HepG2 (cell line): Measurements from ENCODE around the gene BPIFB2. TPM values are rescaled to one million over a fixed set of nuclear protein-coding genes. Genes with fewer than 3 reads are reported as not detected.

Source experiments
- ATAC-seq: fragments of 200-7000 bp; cut with Tn5 transposase; 3 replicates; pipeline ENCODE4 v1.9.1; 2020; ENCODE audit warnings: mild to moderate bottlenecking, moderate library complexity
- BruUV-seq: library from RNA; stranded (reverse); fragments of 400-500 nt; replicated peaks from 2 replicates; lab custom pipeline; 2021; lab: Mats Ljungman, UMichigan
- CTCF ChIA-PET: fragments of 300-600 bp; formaldehyde crosslinking; extraction: SDS; loops from one replicate; lab custom pipeline; 2021; ENCODE audit warnings: low total read pairs, inconsistent platforms, low intra/inter-chr PET ratio; lab: Yijun Ruan, JAX
- POLR2A ChIA-PET: fragments of 350-600 bp; sonication (Branson Sonifier 250); formaldehyde crosslinking; loops from one replicate; lab custom pipeline; 2020; ENCODE audit warnings: antibody characterized with exemption, inconsistent platforms; lab: Yijun Ruan, JAX
- DNase-seq: peaks from one replicate; pipeline ENCODE4 v3.0.0-alpha.2; 2015; ENCODE audit warnings: low spot score
- FAIRE-seq: peaks from 3 replicates; lab custom pipeline; 2011; peaks lifted over from hg19 to GRCh38; lab: Jason Lieb, UNC
- H2AFZ ChIP-seq: one replicate; pipeline ENCODE4 v1.6.1; 2011; ENCODE audit warnings: low read length, inconsistent platforms
- H3K27ac ChIP-seq: fragments of 300-600 bp; 3 replicates; pipeline ENCODE4 v1.8.0; 2011; ENCODE audit warnings: mixed run types, mild to moderate bottlenecking, mixed read lengths, low read length, inconsistent platforms; ENCODE audit not compliant: insufficient read depth; ENCODE audit errors: extremely low read length
- H3K27me3 ChIP-seq, 2 experiments: fragments of 200-600 bp in 1 of 2; 2 replicates in 1 of 2; 3 replicates in 1 of 2; pipeline versions ENCODE4 v1.6.0 to v1.8.0; 2011; ENCODE audit warnings: low read length in 2 of 2, mild to moderate bottlenecking in 2 of 2, moderate library complexity in 2 of 2, inconsistent platforms in 1 of 2; ENCODE audit not compliant: insufficient read depth in 2 of 2, control insufficient read depth in 1 of 2
- H3K36me3 ChIP-seq, 2 experiments: fragments of 200-600 bp in 1 of 2; replicated peaks in 1 of 2; 2 replicates in 1 of 2; 3 replicates in 1 of 2; pipeline versions ENCODE4 v1.5.1 to v1.8.0; 2011; ENCODE audit warnings: low read length in 2 of 2, inconsistent platforms in 1 of 2; ENCODE audit not compliant: insufficient read depth in 2 of 2, control insufficient read depth in 1 of 2
- H3K4me1 ChIP-seq: 2 replicates; pipeline ENCODE4 v1.5.1; 2012; ENCODE audit warnings: low read length, inconsistent platforms; ENCODE audit not compliant: insufficient read depth
- H3K4me2 ChIP-seq: 2 replicates; pipeline ENCODE4 v1.6.0; 2011; ENCODE audit warnings: low read depth, low read length, inconsistent platforms
- H3K4me3 ChIP-seq, 3 experiments: fragments of 200-600 bp in 1 of 3; sonication (generic), shearing (Covaris generic) in 1 of 3; replicated peaks in 1 of 3; 2 replicates each; pipeline ENCODE4 v1.5.1; 2011 to 2016; ENCODE audit warnings: low read length in 3 of 3, inconsistent platforms in 2 of 3, low read depth in 2 of 3, mild to moderate bottlenecking in 2 of 3, control low read depth in 1 of 3, mixed read lengths in 1 of 3; ENCODE audit not compliant: insufficient read depth in 1 of 3
- H3K79me2 ChIP-seq: one replicate; pipeline ENCODE4 v1.6.1; 2011; ENCODE audit warnings: low read length, inconsistent platforms; ENCODE audit not compliant: insufficient read depth
- H3K9ac ChIP-seq: 2 replicates; pipeline ENCODE4 v1.6.0; 2011; ENCODE audit warnings: mild to moderate bottlenecking, low read depth, low read length, inconsistent platforms; ENCODE audit not compliant: insufficient read depth
- H3K9me3 ChIP-seq: 2 replicates; pipeline ENCODE4 v1.5.1; 2012; ENCODE audit warnings: mild to moderate bottlenecking, low read length
- H4K20me1 ChIP-seq: 2 replicates; pipeline ENCODE4 v1.6.0; 2011; ENCODE audit warnings: inconsistent platforms, mild to moderate bottlenecking, low read length, moderate library complexity; ENCODE audit not compliant: insufficient read depth
- DR1 ChIP-seq: sonication (generic); formaldehyde crosslinking; IDR thresholded peaks from 2 replicates; pipeline ENCODE4 v1.8.0; 2021; ENCODE audit warnings: mild to moderate bottlenecking, missing genetic modification reagents, inconsistent platforms
- FLYWCH1 ChIP-seq: sonication (generic); formaldehyde crosslinking; IDR thresholded peaks from 2 replicates; pipeline ENCODE4 v1.8.1; 2023; ENCODE audit warnings: mild to moderate bottlenecking, missing genetic modification reagents
- PPARG ChIP-seq: conservative IDR thresholded peaks from 2 replicates; pipeline ENCODE4 v1.6.1; 2016; ENCODE audit warnings: missing biosample characterization, missing genetic modification reagents
- ZC3H4 ChIP-seq: sonication (generic); formaldehyde crosslinking; IDR thresholded peaks from 2 replicates; pipeline ENCODE4 v1.4.0; 2020; ENCODE audit warnings: missing genetic modification reagents, borderline replicate concordance
- ZNF251 ChIP-seq: sonication (generic); formaldehyde crosslinking; IDR thresholded peaks from 2 replicates; pipeline ENCODE4 v1.9.0; 2021; ENCODE audit warnings: mild to moderate bottlenecking, missing genetic modification reagents
- ZNF350 ChIP-seq: sonication (generic); formaldehyde crosslinking; IDR thresholded peaks from 2 replicates; pipeline ENCODE4 v1.4.0; 2020; ENCODE audit warnings: mild to moderate bottlenecking, low read depth, missing genetic modification reagents, borderline replicate concordance
- ZNF451 ChIP-seq: sonication (generic); formaldehyde crosslinking; IDR thresholded peaks from 2 replicates; pipeline ENCODE4 v1.5.0; 2020; ENCODE audit warnings: mild to moderate bottlenecking, missing genetic modification reagents
- WGBS: methylation state at CpG from one replicate; pipeline ENCODE4 v1.1.6; 2017; ENCODE audit warnings: low lambda C conversion rate; 5-methylcytosine and 5-hydroxymethylcytosine counted together
- in situ Hi-C: cut with HindIII; loops from 2 replicates; pipeline ENCODE4 v1.10.0; 2017; ENCODE audit warnings: low pct_unique_long_range_greater_than_20kb; ENCODE audit not compliant: extremely low pct_ligation_motif_present
- intact Hi-C: fragments of 100-400 bp; cut with micrococcal nuclease; formaldehyde crosslinking; loops from one replicate; pipeline ENCODE4 v1.10.0; 2022; ENCODE audit not compliant: unreplicated experiment
- polyA plus RNA-seq, 8 experiments: library from polyadenylated mRNA; depleted of rRNA in 3 of 8; stranded (reverse) in 7 of 8; unstranded in 1 of 8; fragments of >200 nt; fragmentation: Illumina TruSeq in 4 of 8; extraction: Trizol in 4 of 8; gene quantifications; 2 replicates each; pipeline versions ENCODE4 v1.2.1 to v1.2.3, GENCODE V29; 2011 to 2016; ENCODE audit warnings: low read depth in 4 of 8, missing spikeins in 1 of 8, mixed read lengths in 1 of 8; ENCODE audit not compliant: insufficient read depth in 1 of 8
- total RNA-seq, 5 experiments: library from RNA; depleted of rRNA; stranded (reverse); fragments of >200 nt; fragmentation: Illumina TruSeq; extraction: Trizol; gene quantifications; 2 replicates each; pipeline ENCODE4 v1.2.3, GENCODE V29; 2016; ENCODE audit warnings: low read depth in 1 of 5
- TF ChIP-seq, protein P1 (sequence below): sonication (generic); formaldehyde crosslinking; IDR thresholded peaks from 2 replicates; pipeline ENCODE4 v1.4.0; 2020; ENCODE audit warnings: missing genetic modification reagents, borderline replicate concordance

BPIFB2 gene
- total and polyA plus RNA-seq, 2 of the 13 experiments (the other 11 are each of a cell fraction or from before 2014, with no cell fraction given): 54.5 to 902 TPM

DNA sequence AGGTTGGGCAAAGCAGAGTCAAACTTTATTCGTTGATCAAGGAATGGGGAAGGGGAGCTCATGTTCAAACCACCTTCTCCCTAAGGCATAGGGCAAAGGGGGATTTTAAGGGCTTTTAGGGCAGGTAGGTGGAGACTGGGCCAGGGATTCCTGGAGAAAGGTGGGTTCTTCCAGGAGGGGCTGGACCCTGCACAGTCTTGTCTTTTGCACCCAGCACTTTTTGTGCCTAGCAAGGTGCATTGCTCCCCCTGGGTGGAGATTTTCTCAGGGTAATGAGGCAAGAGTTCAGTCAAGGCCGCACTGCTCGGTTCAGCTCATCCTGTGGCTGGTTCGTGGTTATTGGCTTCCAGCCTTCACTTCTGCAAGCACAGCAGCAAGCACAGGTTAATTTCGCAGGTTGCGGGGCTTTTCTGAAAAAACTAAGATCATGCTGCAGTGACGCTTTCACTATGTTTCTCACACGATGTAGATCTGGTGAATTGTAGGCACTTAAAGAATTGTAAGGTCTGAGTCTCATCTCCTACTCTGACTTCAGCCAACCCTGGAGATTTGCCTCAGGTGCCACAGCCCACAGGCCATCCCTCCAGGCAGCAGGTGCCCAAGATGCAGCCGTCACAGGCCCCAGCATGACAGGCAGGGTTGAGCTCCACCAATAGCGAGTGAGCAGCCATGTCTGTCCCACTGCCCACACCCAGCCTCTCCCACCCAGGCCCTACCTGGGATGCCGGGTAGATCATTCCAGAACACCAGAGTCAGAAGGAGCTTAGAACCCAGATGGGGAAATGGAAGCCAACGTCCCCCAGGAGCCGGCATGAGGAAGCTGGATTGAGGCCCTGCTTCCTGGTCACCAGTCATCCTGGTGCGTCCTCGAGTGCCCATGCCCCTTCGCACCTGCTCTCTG, 40.4 kb upstream of the BPIFB2 start (continued):
- TF ChIP-seq, protein P1, sequence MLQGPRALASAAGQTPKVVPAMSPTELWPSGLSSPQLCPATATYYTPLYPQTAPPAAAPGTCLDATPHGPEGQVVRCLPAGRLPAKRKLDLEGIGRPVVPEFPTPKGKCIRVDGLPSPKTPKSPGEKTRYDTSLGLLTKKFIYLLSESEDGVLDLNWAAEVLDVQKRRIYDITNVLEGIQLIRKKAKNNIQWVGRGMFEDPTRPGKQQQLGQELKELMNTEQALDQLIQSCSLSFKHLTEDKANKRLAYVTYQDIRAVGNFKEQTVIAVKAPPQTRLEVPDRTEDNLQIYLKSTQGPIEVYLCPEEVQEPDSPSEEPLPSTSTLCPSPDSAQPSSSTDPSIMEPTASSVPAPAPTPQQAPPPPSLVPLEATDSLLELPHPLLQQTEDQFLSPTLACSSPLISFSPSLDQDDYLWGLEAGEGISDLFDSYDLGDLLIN (CRISPR knock-in tag): no peak
- TF ChIP-seq ZC3H4: no peak
- TF ChIP-seq, all 625 proteins: peak for 0

DNA sequence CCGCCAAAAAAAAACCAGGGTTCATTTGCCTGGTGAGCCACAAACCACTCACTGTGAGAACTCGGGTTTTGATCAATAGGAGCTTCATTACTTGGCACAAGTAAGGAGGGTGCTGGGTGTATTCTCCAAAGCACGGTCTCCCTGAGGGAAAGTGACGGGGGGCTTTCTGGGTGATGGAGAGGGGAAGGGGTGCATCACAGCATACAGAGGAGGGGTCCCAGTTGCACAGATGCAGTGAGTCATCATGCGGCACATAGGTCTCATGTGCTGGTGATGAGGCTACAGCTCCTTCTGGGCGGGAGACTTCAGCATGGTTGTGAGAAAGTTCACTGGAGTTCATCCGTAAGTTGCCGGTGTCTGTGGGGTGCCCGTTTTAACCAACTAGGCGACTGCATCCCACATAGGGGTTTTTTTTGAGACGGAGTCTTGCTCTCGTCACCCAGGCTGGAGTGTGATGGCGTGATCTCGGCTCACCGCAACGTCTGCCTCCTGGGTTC, 39.5 kb upstream of the BPIFB2 start:
- WGBS: 60% methylated on average over 16 of the region's 16 CpGs
- intact Hi-C loops: no loop called here
- Histone ChIP-seq H3K79me2 (no peaks in the 10 kb centered on the region), H4K20me1 (no peaks in the 10 kb centered on the region), H3K4me2 (no peak overlapping the region), H3K27ac (no peak overlapping the region), H3K9ac (no peak overlapping the region), H3K9me3 (no peaks in the 10 kb centered on the region), H2AFZ (no peak overlapping the region), H3K27me3 (peaks cover 3 to 54% of the 10 kb centered on the region in 2 experiments; a peak in 4 of 5 replicates), H3K4me1 (peaks cover 21% of the 10 kb centered on the region), H3K4me3 (no peak overlapping the region), H3K36me3 (no peaks in the 10 kb centered on the region)
- CTCF ChIA-PET: no interaction called here
- TF ChIP-seq ZNF251 (CRISPR knock-in tag): no peak
- TF ChIP-seq ZNF451 (CRISPR knock-in tag): no peak
- no peak for TF ChIP-seq DR1 (CRISPR knock-in tag)
- no peak for TF ChIP-seq FLYWCH1
- no peak for TF ChIP-seq PPARG (CRISPR knock-in tag)
- no peak for TF ChIP-seq ZNF350 (CRISPR knock-in tag)
- in situ Hi-C loops: no loop called here
- POLR2A ChIA-PET: no interaction called here
- no peak for FAIRE-seq
- no peak for ATAC-seq
- no TSS peak for BruUV-seq
- no peak for DNase-seq
